K562 (cell line): ENCODE data around the gene CACNA2D3. TPM values are rescaled to one million over a fixed set of nuclear protein-coding genes. Genes with fewer than 3 reads are reported as not detected.

ENCODE experiments used
- ATAC-seq: fragments of 200-7000 bp; cut with Tn5 transposase; 3 replicates; pipeline ENCODE4 v1.9.1; 2020; ENCODE audit warnings: moderate library complexity
- BruUV-seq: library from RNA; stranded (reverse); fragments of 400-500 nt; replicated peaks from 2 replicates; lab custom pipeline; 2021; lab: Mats Ljungman, UMichigan
- CTCF ChIA-PET: fragments of 300-600 bp; formaldehyde crosslinking; extraction: SDS; loops from one replicate; lab custom pipeline; 2021; ENCODE audit warnings: low intra/inter-chr PET ratio; lab: Yijun Ruan, JAX
- POLR2A ChIA-PET: fragments of 300-600, 350-650 bp; sonication (Branson Sonifier 250); formaldehyde crosslinking; extraction: SDS; loops from one replicate; lab custom pipeline; 2021; ENCODE audit warnings: antibody characterized with exemption, inconsistent platforms; lab: Yijun Ruan, JAX
- DNase-seq, 4 experiments: peaks; one replicate each; pipeline versions ENCODE4 v3.0.0 to v3.0.0-alpha.2; 2011 to 2018; ENCODE audit warnings: low spot score in 3 of 4, mixed read lengths in 3 of 4; ENCODE audit errors: extremely low read depth in 1 of 4
- FAIRE-seq: peaks from 2 replicates; lab custom pipeline; 2011; peaks lifted over from hg19 to GRCh38; lab: Jason Lieb, UNC
- H2AFZ ChIP-seq: 2 replicates; pipeline ENCODE4 v1.6.0; 2011; ENCODE audit warnings: low read depth, low read length, control low read depth, inconsistent platforms
- H3K27ac ChIP-seq: fragments of 200-600 bp; 3 replicates; pipeline ENCODE4 v1.8.0; 2011; ENCODE audit warnings: low read depth, mild to moderate bottlenecking, control low read depth, inconsistent platforms, low read length, moderate library complexity, mixed read lengths; ENCODE audit errors: extremely low read depth
- H3K27me3 ChIP-seq, 2 experiments: fragments of 300-600 bp in 1 of 2; 2 replicates in 1 of 2; 3 replicates in 1 of 2; pipeline versions ENCODE4 v1.6.0 to v1.8.0; 2011; ENCODE audit warnings: inconsistent platforms in 2 of 2, low read length in 2 of 2, mild to moderate bottlenecking in 1 of 2, mixed read lengths in 1 of 2, moderate library complexity in 1 of 2; ENCODE audit not compliant: control insufficient read depth in 2 of 2, insufficient read depth in 2 of 2
- H3K36me3 ChIP-seq: fragments of 300-600 bp; 3 replicates; pipeline ENCODE4 v1.8.0; 2011; ENCODE audit warnings: mild to moderate bottlenecking, low read length, inconsistent platforms; ENCODE audit not compliant: control insufficient read depth, insufficient read depth
- H3K4me1 ChIP-seq, 2 experiments: fragments of 200-600 bp in 1 of 2; replicated peaks in 1 of 2; 2 replicates in 1 of 2; 3 replicates in 1 of 2; pipeline versions ENCODE4 v1.5.1 to v1.8.0; 2011; ENCODE audit warnings: inconsistent platforms in 2 of 2, low read length in 2 of 2, mild to moderate bottlenecking in 1 of 2, mixed read lengths in 1 of 2, moderate library complexity in 1 of 2; ENCODE audit not compliant: control insufficient read depth in 2 of 2, insufficient read depth in 2 of 2
- H3K4me2 ChIP-seq: 2 replicates; pipeline ENCODE4 v1.6.1; 2011; ENCODE audit warnings: low read length, control low read depth, inconsistent platforms, mixed read lengths; ENCODE audit not compliant: insufficient read depth
- H3K4me3 ChIP-seq: fragments of 200-600 bp; sonication (generic), shearing (Covaris generic); 2 replicates; pipeline ENCODE4 v1.5.1; 2016; ENCODE audit warnings: control low read depth, inconsistent platforms
- H3K79me2 ChIP-seq: fragments of 200-600 bp; 3 replicates; pipeline ENCODE4 v1.8.0; 2011; ENCODE audit warnings: low read length, inconsistent platforms; ENCODE audit not compliant: control insufficient read depth, insufficient read depth
- H3K9ac ChIP-seq, 2 experiments: 2 replicates each; pipeline versions ENCODE4 v1.6.0 to v1.6.1; 2011; ENCODE audit warnings: low read depth in 2 of 2, low read length in 2 of 2, control low read depth in 1 of 2, inconsistent platforms in 1 of 2, mild to moderate bottlenecking in 1 of 2, mixed read lengths in 1 of 2; ENCODE audit not compliant: insufficient read depth in 1 of 2
- H3K9me1 ChIP-seq: one replicate; pipeline ENCODE4 v1.6.0; 2011; ENCODE audit warnings: inconsistent platforms, mild to moderate bottlenecking, low read length, moderate library complexity; ENCODE audit not compliant: control insufficient read depth, insufficient read depth
- H3K9me3 ChIP-seq: replicated peaks from 2 replicates; pipeline ENCODE4 v1.5.1; 2011; ENCODE audit warnings: low read depth, low read length, inconsistent platforms; ENCODE audit not compliant: control insufficient read depth, insufficient read depth
- H4K20me1 ChIP-seq: replicated peaks from 2 replicates; pipeline ENCODE4 v1.6.1; 2011; ENCODE audit warnings: low read length, inconsistent platforms, mixed read lengths; ENCODE audit not compliant: control insufficient read depth, insufficient read depth
- MTA3 ChIP-seq: fragments of 450-650 bp; formaldehyde crosslinking; IDR thresholded peaks from 2 replicates; pipeline ENCODE4 v1.6.1; 2017; ENCODE audit warnings: mild to moderate bottlenecking, borderline replicate concordance
- MYBL2 ChIP-seq, 2 experiments: fragments of 450-650 bp in 1 of 2; sonication (generic) in 1 of 2; formaldehyde crosslinking in 1 of 2; IDR thresholded peaks; 2 replicates each; pipeline versions ENCODE4 v1.6.1 to v1.8.1; 2017 to 2022; ENCODE audit warnings: borderline replicate concordance in 1 of 2, inconsistent platforms in 1 of 2, low read depth in 1 of 2, mild to moderate bottlenecking in 1 of 2, missing genetic modification reagents in 1 of 2, moderate library complexity in 1 of 2
- NCOA2 ChIP-seq, 2 experiments: fragments of 450-650 bp; IDR thresholded peaks; 2 replicates each; pipeline ENCODE4 v1.6.1; 2018; ENCODE audit warnings: mild to moderate bottlenecking in 2 of 2, moderate library complexity in 1 of 2; ENCODE audit not compliant: partially characterized antibody in 2 of 2
- TBL1XR1 ChIP-seq, 2 experiments: IDR thresholded peaks; 2 replicates each; pipeline ENCODE4 v1.6.1; 2012; ENCODE audit warnings: improper control_type of control experiment in 2 of 2, low read length in 2 of 2, mild to moderate bottlenecking in 1 of 2
- WGBS: fragments of 100-300 bp; shearing (Covaris generic); methylation state at CpG from one replicate; pipeline ENCODE4 v1.1.6; 2016; ENCODE audit warnings: low coverage, mixed read lengths; ENCODE audit not compliant: insufficient coverage; ENCODE audit errors: missing lambda C conversion rate; 5-methylcytosine and 5-hydroxymethylcytosine counted together
- in situ Hi-C: fragments of 300-500 bp; cut with MboI; formaldehyde crosslinking; loops from 4 replicates; pipeline ENCODE4 v1.15.0; 2018; ENCODE audit warnings: inconsistent platforms, mixed read lengths
- intact Hi-C: fragments of 100-400 bp; cut with micrococcal nuclease; formaldehyde crosslinking; loops from 2 replicates; pipeline ENCODE4 v1.14.2; 2022
- polyA plus RNA-seq, 8 experiments: library from polyadenylated mRNA; depleted of rRNA in 4 of 8; stranded (reverse) in 5 of 8; unstranded in 3 of 8; fragments of >200 nt; fragmentation: Nextera tagmentation in 2 of 8; fragmentation: Illumina TruSeq in 1 of 8; extraction: Ambion mirVana in 2 of 8; extraction: Trizol in 1 of 8; gene quantifications; 2 replicates each; pipeline versions ENCODE4 v1.2.1 to v1.2.3, GENCODE V29; 2011 to 2014; ENCODE audit warnings: inconsistent platforms in 1 of 8, missing spikeins in 1 of 8
- total RNA-seq, 7 experiments: library from RNA; depleted of rRNA in 6 of 7; stranded (reverse); fragments of >200 nt in 6 of 7; fragmentation: Illumina TruSeq in 2 of 7; extraction: Trizol in 2 of 7; gene quantifications; 2 replicates each; pipeline versions ENCODE4 v1.2.1 to v1.2.3, GENCODE V29; 2011 to 2021; ENCODE audit warnings: low replicate concordance in 1 of 7
- TF ChIP-seq, protein P1 (sequence below): sonication (generic); formaldehyde crosslinking; IDR thresholded peaks from 2 replicates; pipeline ENCODE4 v1.8.0; 2022; ENCODE audit warnings: mild to moderate bottlenecking, missing genetic modification reagents

CACNA2D3 gene
- total and polyA plus RNA-seq, 9 of the 15 experiments (the other 6 are each of a cell fraction or from before 2014, with no cell fraction given): 0.01 TPM; not detected in 8

DNA sequence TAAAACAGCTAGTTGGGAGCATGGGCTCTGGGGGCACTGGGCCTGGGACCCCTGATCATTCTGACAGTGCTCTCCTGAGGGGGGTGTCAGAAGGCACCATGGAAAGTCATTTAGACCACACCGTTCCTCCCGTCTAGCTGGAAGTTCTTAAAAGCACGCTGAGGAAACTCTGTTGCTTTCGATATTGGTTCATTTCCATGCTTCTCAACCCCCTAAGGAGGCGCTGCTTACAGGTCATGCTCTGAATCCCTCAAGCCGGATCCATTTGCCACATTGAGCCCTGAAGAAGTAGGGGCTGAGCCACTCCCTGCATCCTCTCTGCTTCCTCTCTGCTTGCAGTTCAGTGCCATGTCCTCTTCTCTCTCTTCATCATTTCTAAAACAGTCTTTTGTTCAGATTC lies 187.2 kb downstream of the CACNA2D3 start:
- H3K9me3 ChIP-seq: no peaks in the 10 kb centered on the region
- H3K4me1 ChIP-seq: no peaks in the 10 kb centered on the region
- no TSS peak for BruUV-seq
- 0 out of 2 replicates have a peak, but pooled peaks cover 3% of the 10 kb centered on the region for H4K20me1 ChIP-seq
- WGBS: 0% methylated on average over 6 of the region's 6 CpGs
- H3K4me3 ChIP-seq: no peak overlapping the region
- no peak overlapping the region for H3K4me2 ChIP-seq
- CTCF ChIA-PET: no interaction called here
- no peaks in the 10 kb centered on the region for H3K36me3 ChIP-seq
- FAIRE-seq: no peak
- H3K9me1 ChIP-seq: no peaks in the 10 kb centered on the region
- no peaks in the 10 kb centered on the region; a peak in 1 of 5 replicates for H3K27me3 ChIP-seq
- in situ Hi-C loops (no loop called here), intact Hi-C loops (no loop called here)
- H3K27ac ChIP-seq: no peak overlapping the region
- no peak overlapping the region for H3K9ac ChIP-seq
- TF ChIP-seq MTA3 (no peak), MYBL2 (IDR thresholded peaks at IDR 0.05; ENCODE audit: low read depth) (no peak), MYBL2 (CRISPR knock-in tag; IDR thresholded peaks at IDR 0.05; ENCODE audit: borderline replicate concordance) (no peak), TBL1XR1 (IDR thresholded peaks at IDR 0.05; ENCODE audit: low read length in 2 of 2) (no peak), NCOA2 (IDR thresholded peaks at IDR 0.05; ENCODE audit: partially characterized antibody in 2 of 2) (no peak)
- TF ChIP-seq, protein P1, sequence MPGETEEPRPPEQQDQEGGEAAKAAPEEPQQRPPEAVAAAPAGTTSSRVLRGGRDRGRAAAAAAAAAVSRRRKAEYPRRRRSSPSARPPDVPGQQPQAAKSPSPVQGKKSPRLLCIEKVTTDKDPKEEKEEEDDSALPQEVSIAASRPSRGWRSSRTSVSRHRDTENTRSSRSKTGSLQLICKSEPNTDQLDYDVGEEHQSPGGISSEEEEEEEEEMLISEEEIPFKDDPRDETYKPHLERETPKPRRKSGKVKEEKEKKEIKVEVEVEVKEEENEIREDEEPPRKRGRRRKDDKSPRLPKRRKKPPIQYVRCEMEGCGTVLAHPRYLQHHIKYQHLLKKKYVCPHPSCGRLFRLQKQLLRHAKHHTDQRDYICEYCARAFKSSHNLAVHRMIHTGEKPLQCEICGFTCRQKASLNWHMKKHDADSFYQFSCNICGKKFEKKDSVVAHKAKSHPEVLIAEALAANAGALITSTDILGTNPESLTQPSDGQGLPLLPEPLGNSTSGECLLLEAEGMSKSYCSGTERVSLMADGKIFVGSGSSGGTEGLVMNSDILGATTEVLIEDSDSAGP (CRISPR knock-in tag): no peak
- POLR2A ChIA-PET: no interaction called here
- no peak for ATAC-seq
- DNase-seq: no peak
- H2AFZ ChIP-seq: no peak overlapping the region
- H3K79me2 ChIP-seq: no peaks in the 10 kb centered on the region
